HG03045 (cell line): ENCODE data around the gene ZNF665.
"Not testable (repeated sequence)": the region's sequence is repeated elsewhere in the genome, so short reads cannot be mapped to it uniquely, and the experiment has no call there.

Source experiments
- ATAC-seq: cut with Tn5 transposase; IDR thresholded peaks from one replicate; pipeline ENCODE4 v1.9.1; 2021; ENCODE audit warnings: mild to moderate bottlenecking, moderate library complexity; ENCODE audit not compliant: unreplicated experiment

The ZNF665 gene

GRCh38 chr19:53158119-53158656 is 35.0 kb downstream of the ZNF665 start:
- ATAC-seq = no peak

- ATAC-seq = no peak
These were observed 35.5 kb downstream of the ZNF665 start for GRCh38 chr19:53157626-53158025.

- ATAC-seq = no peak
These were observed 36.3 kb downstream of the ZNF665 start for GRCh38 chr19:53156850-53157249.

- ATAC-seq = no peak
These were observed 45.5 kb downstream of the ZNF665 start for GRCh38 chr19:53147645-53148044.

GRCh38 chr19:53140351-53140750 is 52.8 kb downstream of the ZNF665 start:
- ATAC-seq = no peak

- ATAC-seq = no peak
These were observed 56.7 kb downstream of the ZNF665 start for GRCh38 chr19:53136432-53136831.

- ATAC-seq = no peak
These were observed 60.8 kb downstream of the ZNF665 start, which contains the start of gene ZNF415 for GRCh38 chr19:53132141-53132991. TSS of gene ZNF415 (minus strand) at chr19:53132910. CDS start at chr19:53122676, 10,234 bp downstream.

GRCh38 chr19:53131727-53132126 is 61.4 kb downstream of the ZNF665 start:
- no peak for ATAC-seq

GRCh38 chr19:53131085-53131590 is 62.0 kb downstream of the ZNF665 start:
- no peak for ATAC-seq

- no peak for ATAC-seq
These were observed 62.7 kb downstream of the ZNF665 start for GRCh38 chr19:53130506-53130905.

- not testable (repeated sequence) for ATAC-seq
These were observed 66.2 kb downstream of the ZNF665 start for GRCh38 chr19:53126733-53127526.

- no peak for ATAC-seq
These were observed 69.8 kb downstream of the ZNF665 start for GRCh38 chr19:53123400-53123799.
